PFSK-1 (cell line): Measurements from ENCODE around the gene SERPINB1.

Source experiments
- FOXP2 ChIP-seq: optimal IDR thresholded peaks from 2 replicates; pipeline ENCODE3; 2011; ENCODE audit warnings: borderline replicate concordance, control low read depth, inconsistent platforms; ENCODE audit not compliant: insufficient read depth; ENCODE audit errors: extremely low read length, extremely low read depth
- POLR2AphosphoS5 ChIP-seq: IDR thresholded peaks from 2 replicates; pipeline ENCODE4 v1.6.1; 2012; ENCODE audit warnings: low read depth, mild to moderate bottlenecking, control low read depth, low read length, moderate library complexity
- SIN3A ChIP-seq: IDR thresholded peaks from 2 replicates; pipeline ENCODE4 v1.6.1; 2012; ENCODE audit warnings: mild to moderate bottlenecking, low read length, moderate library complexity, borderline replicate concordance; ENCODE audit not compliant: insufficient read depth
- TAF1 ChIP-seq: IDR thresholded peaks from 2 replicates; pipeline ENCODE4 v1.6.1; 2012; ENCODE audit warnings: low read length, control low read depth, borderline replicate concordance; ENCODE audit not compliant: insufficient read depth
- TF ChIP-seq, protein P1 (sequence below), 2 experiments: IDR thresholded peaks; 2 replicates each; pipeline versions ENCODE4 v1.6.1 to v1.8.0; 2011 to 2012; ENCODE audit warnings: low read depth in 2 of 2, low read length in 2 of 2, control low read depth in 1 of 2, inconsistent platforms in 1 of 2, mild to moderate bottlenecking in 1 of 2, moderate library complexity in 1 of 2; ENCODE audit not compliant: insufficient read depth in 1 of 2

SERPINB1 gene

DNA sequence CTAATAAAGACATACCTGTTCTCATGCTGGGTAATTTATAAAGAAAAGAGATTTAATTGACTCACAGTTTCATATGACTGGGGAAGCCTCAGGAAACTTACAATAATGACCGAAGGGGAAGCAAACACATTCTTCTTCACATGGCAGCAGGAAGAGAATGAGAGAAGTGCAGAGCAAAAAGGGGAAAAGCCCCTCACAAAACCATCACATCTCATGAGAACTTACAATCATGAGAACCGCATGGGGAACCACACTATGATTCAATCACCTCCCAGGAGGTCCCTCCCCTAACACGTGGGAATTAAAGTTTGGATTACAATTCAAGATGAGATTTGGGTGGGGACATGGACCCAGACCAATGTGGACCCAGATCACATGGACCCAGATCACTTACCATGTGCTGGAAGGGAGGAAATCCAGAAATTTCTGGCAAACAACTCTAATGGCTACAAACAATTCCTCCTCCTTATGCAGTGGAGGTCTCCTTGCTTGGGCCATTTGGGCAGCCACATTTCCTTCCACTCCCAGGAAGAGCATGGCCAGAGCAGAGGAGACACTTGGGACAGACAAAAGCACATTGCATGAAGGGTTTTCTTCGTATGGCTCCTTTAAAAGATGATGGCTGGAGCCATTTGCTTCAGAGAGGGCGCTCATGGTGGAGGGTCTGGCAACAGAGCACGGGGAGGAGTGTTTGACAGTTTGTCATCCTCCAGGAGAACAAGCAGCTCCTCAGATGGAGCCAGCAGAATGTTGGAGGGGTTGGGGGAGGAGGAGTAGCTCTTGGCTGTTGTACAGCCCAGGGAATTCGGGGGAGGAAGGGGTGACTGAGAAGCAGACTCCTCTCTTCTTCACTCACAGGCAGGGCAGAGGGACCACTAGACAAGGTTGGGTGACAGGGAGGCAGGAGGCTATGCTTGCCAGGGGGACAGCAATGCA is 31.0 kb upstream of the SERPINB1 start:
- TF ChIP-seq FOXP2 (no peak), TAF1 (no peak), POLR2AphosphoS5 (no peak), SIN3A (no peak)
- TF ChIP-seq, protein P1, sequence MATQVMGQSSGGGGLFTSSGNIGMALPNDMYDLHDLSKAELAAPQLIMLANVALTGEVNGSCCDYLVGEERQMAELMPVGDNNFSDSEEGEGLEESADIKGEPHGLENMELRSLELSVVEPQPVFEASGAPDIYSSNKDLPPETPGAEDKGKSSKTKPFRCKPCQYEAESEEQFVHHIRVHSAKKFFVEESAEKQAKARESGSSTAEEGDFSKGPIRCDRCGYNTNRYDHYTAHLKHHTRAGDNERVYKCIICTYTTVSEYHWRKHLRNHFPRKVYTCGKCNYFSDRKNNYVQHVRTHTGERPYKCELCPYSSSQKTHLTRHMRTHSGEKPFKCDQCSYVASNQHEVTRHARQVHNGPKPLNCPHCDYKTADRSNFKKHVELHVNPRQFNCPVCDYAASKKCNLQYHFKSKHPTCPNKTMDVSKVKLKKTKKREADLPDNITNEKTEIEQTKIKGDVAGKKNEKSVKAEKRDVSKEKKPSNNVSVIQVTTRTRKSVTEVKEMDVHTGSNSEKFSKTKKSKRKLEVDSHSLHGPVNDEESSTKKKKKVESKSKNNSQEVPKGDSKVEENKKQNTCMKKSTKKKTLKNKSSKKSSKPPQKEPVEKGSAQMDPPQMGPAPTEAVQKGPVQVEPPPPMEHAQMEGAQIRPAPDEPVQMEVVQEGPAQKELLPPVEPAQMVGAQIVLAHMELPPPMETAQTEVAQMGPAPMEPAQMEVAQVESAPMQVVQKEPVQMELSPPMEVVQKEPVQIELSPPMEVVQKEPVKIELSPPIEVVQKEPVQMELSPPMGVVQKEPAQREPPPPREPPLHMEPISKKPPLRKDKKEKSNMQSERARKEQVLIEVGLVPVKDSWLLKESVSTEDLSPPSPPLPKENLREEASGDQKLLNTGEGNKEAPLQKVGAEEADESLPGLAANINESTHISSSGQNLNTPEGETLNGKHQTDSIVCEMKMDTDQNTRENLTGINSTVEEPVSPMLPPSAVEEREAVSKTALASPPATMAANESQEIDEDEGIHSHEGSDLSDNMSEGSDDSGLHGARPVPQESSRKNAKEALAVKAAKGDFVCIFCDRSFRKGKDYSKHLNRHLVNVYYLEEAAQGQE (IDR thresholded peaks at IDR 0.05; ENCODE audit: insufficient read depth in 1 of 2, low read depth in 2 of 2, low read length in 2 of 2) = no peak

GRCh38 chr6:2871953-2872352 is 30.3 kb upstream of the SERPINB1 start:
- TF ChIP-seq TAF1 (no peak), SIN3A (no peak)

DNA sequence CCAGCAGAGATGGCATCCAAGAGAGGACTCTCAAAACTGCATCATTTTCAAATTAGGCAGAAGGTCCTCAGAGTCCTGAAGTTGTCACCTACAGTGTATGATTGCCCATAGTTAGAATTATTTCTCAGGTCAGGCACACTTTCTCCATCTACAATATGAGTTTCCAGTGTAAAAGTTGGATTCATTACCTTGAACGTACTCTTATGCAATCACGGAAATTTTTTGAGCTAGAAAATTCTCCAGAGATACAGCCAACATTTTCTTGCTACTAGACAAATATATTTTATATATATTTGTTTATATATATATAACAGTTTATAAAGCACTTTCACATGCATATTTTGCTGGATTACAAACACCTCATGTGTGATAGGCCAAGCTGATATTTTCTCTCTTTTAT is 29.4 kb upstream of the SERPINB1 start:
- no peak for TF ChIP-seq POLR2AphosphoS5
- TF ChIP-seq TAF1 = no peak
- TF ChIP-seq FOXP2 = no peak
- no peak for TF ChIP-seq SIN3A

GRCh38 chr6:2870046-2870636 is 28.5 kb upstream of the SERPINB1 start:
- no peak for TF ChIP-seq FOXP2
- no peak for TF ChIP-seq POLR2AphosphoS5
- no peak for TF ChIP-seq SIN3A
- no peak for TF ChIP-seq TAF1
- TF ChIP-seq, protein P1 (IDR thresholded peaks at IDR 0.05; ENCODE audit: insufficient read depth in 1 of 2, low read depth in 2 of 2, low read length in 2 of 2) = no peak

- TF ChIP-seq, protein P1 (IDR thresholded peaks at IDR 0.05; ENCODE audit: insufficient read depth in 1 of 2, low read depth in 2 of 2, low read length in 2 of 2) = no peak
- TF ChIP-seq SIN3A = no peak
- no peak for TF ChIP-seq POLR2AphosphoS5
- TF ChIP-seq TAF1 = no peak
- no peak for TF ChIP-seq FOXP2
Observed at GRCh38 chr6:2868637-2869036, 27.0 kb upstream of the SERPINB1 start.
